A549 (cell line): ENCODE measurements around the gene NRAP.

Experiments used
- ATOH8 ChIP-seq: fragments of 250-450 bp; sonication (Bioruptor Pico); IDR thresholded peaks from 2 replicates; pipeline ENCODE4 v1.5.0; 2020; ENCODE audit warnings: low read depth, mild to moderate bottlenecking, moderate library complexity
- CEBPB ChIP-seq, 2 experiments: fragments of >200 bp in 1 of 2; sonication (Bioruptor Twin) in 1 of 2; formaldehyde crosslinking in 1 of 2; IDR thresholded peaks; 2 replicates each; pipeline ENCODE4 v1.6.1; 2012 to 2016
- CTCF ChIP-seq: fragments of >200 bp; sonication (Bioruptor Twin); formaldehyde crosslinking; IDR thresholded peaks from 3 replicates; pipeline ENCODE4 v1.5.1; 2016
- EHMT2 ChIP-seq: fragments of 200-600 bp; sonication (generic); IDR thresholded peaks from 2 replicates; pipeline ENCODE4 v1.6.1; 2016; ENCODE audit warnings: antibody characterized with exemption, low read depth, mild to moderate bottlenecking, moderate library complexity
- POLR2A ChIP-seq: IDR thresholded peaks from 2 replicates; pipeline ENCODE4 v1.6.1; 2012; ENCODE audit warnings: mild to moderate bottlenecking, low read length
- RAD21 ChIP-seq, 2 experiments: fragments of >200 bp in 1 of 2; sonication (Bioruptor Twin) in 1 of 2; formaldehyde crosslinking in 1 of 2; IDR thresholded peaks in 1 of 2; conservative IDR thresholded peaks in 1 of 2; 2 replicates in 1 of 2; 3 replicates in 1 of 2; pipeline ENCODE4 v1.6.1; 2012 to 2018; ENCODE audit warnings: inconsistent platforms in 1 of 2
- RFX5 ChIP-seq: fragments of 450-650 bp; IDR thresholded peaks from 2 replicates; pipeline ENCODE4 v1.7.1; 2014; ENCODE audit warnings: antibody characterized with exemption, mild to moderate bottlenecking, moderate library complexity
- TF ChIP-seq, protein P1 (sequence below): IDR thresholded peaks from 2 replicates; pipeline ENCODE4 v1.6.1; 2012

DNA sequence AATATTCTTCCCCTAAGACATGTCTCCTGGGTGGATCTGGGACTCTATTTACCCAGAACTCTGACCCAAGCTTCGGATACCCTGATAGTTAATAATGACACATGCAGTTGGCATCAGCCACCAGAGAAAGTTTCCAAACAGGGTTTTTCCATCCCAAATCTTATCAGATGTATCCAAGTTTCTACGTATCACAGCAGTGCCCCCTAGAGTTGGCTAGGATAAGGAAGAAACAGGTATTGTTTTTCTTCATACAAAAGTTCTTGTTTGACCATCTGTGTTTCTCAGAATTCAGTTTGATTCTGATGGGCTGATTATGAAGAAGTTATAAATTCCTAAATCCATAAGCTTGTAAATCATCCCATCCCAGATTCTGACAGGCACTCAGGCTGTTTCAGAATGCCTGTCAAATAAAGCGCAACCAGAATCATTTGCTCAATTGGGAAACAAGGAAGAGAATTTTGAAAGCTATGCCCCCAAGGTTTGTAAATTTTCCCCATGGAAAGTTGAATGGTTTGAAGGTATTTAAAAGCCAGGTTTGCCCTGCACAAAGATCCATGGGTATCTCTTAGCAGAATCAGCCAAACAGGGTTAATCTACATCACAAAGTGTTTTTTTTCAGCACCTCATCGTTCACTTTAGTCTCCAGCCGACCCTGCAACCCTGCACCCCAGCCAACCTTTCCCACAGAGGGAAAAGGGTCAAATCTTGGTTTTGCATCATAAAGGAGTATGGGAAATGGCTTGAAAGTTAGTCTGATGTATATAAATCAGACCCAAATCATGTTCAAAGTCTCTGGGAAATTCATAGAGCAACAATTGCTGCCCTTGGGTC lies 47.4 kb downstream of the NRAP start:
- TF ChIP-seq CTCF (peak; percentile 44), POLR2A (no peak), RFX5 (no peak), RAD21 (conservative IDR thresholded peaks at IDR 0.05 in 1 of 2, IDR thresholded peaks at IDR 0.05 in 1 of 2) (peak in 1 of 2 experiments; percentile 46; a peak in 2 of 5 replicates), CEBPB (IDR thresholded peaks at IDR 0.05) (no peak), EHMT2 (no peak), ATOH8 (no peak)
- TF ChIP-seq, protein P1, sequence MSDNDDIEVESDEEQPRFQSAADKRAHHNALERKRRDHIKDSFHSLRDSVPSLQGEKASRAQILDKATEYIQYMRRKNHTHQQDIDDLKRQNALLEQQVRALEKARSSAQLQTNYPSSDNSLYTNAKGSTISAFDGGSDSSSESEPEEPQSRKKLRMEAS, result no peak
